ENCODE results near the gene ALDH4A1. TPM values are rescaled to one million over a fixed set of nuclear protein-coding genes. Genes with fewer than 3 reads are reported as not detected.
"Not testable (repeated sequence)": the region's sequence is repeated elsewhere in the genome, so short reads cannot be mapped to it uniquely, and the experiment has no call there.

Gene ALDH4A1
- total RNA-seq, 2 experiments from 2014 or later = 4.4 to 5.8 TPM

- ChIA-PET POLR2A (no interaction called here), CTCF (interaction anchor here (1.3 kb wide), 1 partner anchor 205 kb away, joined by 3 read pairs; no protein-coding TSS in a partner anchor)
- Mint-ChIP-seq H3K36me3 (ENCODE audit: low read depth) (no peaks in the 10 kb centered on the region), H3K27ac (no peak overlapping the region), H3K9me3 (ENCODE audit: low read depth) (no peaks in the 10 kb centered on the region), H3K4me1 (peaks cover 19% of the 10 kb centered on the region), H3K27me3 (no peaks in the 10 kb centered on the region), H3K4me3 (no peak overlapping the region)
- DNase-seq = no peak
- no peak for ATAC-seq
- intact Hi-C loops (cut with DNase I, micrococcal nuclease) = no loop called here
Measured at GRCh38 chr1:18898567-18898966, 3.8 kb downstream of the ALDH4A1 start.

DNA sequence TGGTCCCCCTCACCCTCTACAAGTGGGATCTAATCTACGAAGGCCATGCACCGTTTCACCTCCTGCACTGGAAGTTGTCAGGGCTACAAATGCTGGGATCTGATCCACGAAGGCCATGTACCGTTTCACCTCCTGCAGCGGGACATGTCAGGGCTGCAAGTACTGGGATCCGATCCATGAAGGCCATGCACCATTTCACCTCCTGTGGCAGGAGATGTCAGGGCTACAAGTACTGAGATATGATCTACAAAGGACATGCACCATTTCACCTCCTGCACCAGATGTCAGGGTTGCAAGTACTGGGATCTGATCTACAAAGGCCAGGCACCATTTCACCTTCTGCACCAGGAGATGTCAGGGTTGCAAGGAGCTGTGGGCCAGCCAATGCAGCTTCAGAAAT lies 7.0 kb downstream of the ALDH4A1 start:
- Mint-ChIP-seq H3K4me1 (peaks cover 3% of the 10 kb centered on the region), H3K36me3 (ENCODE audit: low read depth) (no peaks in the 10 kb centered on the region), H3K27me3 (no peaks in the 10 kb centered on the region), H3K27ac (no peak overlapping the region), H3K4me3 (no peak overlapping the region), H3K9me3 (ENCODE audit: low read depth) (no peaks in the 10 kb centered on the region)
- ATAC-seq (no peak), DNase-seq (no peak)
- POLR2A ChIA-PET = no interaction called here
- intact Hi-C loops (cut with DNase I, micrococcal nuclease) = no loop called here
- CTCF ChIA-PET = no interaction called here

DNA sequence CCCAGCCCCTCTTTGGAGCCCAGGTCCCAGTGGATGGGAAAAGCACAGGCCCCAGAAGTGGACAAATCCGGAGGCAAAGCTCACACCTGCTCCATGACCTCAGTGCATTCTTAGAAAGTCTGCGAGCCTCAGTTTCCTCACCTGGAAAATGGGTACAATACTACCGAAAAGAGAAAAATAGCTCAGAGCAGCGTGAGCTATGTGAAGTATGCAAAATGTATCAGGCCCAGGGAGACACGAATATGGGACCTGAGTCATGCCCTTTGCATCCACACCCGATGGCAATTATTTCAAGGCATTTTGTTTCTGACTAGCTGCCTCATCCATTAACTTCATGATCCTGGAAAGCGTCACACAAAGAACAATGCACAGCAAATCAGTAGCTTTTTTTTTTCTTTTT lies 9.2 kb downstream of the ALDH4A1 start:
- no peaks in the 10 kb centered on the region for H3K27me3 Mint-ChIP-seq
- no peak for ATAC-seq
- DNase-seq = no peak
- intact Hi-C loops (cut with DNase I, micrococcal nuclease) = no loop called here
- no peak overlapping the region for H3K27ac Mint-ChIP-seq
- no peak overlapping the region for H3K4me3 Mint-ChIP-seq
- no peaks in the 10 kb centered on the region for H3K4me1 Mint-ChIP-seq
- POLR2A ChIA-PET = interaction anchor here (0.5 kb wide), 1 partner anchor 118 kb away, joined by 3 read pairs; no protein-coding TSS in a partner anchor
- CTCF ChIA-PET = interaction anchor here (0.8 to 1.8 kb wide), 4 partner anchors 8 to 197 kb away, joined by 3 to 9 read pairs (median 4); no protein-coding TSS in a partner anchor
- no peaks in the 10 kb centered on the region for H3K9me3 Mint-ChIP-seq (ENCODE audit: low read depth)
- no peaks in the 10 kb centered on the region for H3K36me3 Mint-ChIP-seq (ENCODE audit: low read depth)

- H3K27me3 Mint-ChIP-seq; H3K9me3 Mint-ChIP-seq (ENCODE audit: low read depth); H3K4me1 Mint-ChIP-seq; CTCF ChIA-PET; ATAC-seq; H3K27ac Mint-ChIP-seq; DNase-seq; H3K36me3 Mint-ChIP-seq (ENCODE audit: low read depth); H3K4me3 Mint-ChIP-seq; intact Hi-C loops (cut with DNase I, micrococcal nuclease); POLR2A ChIA-PET: not testable (repeated sequence)
Measured at GRCh38 chr1:18891858-18892257, 10.5 kb downstream of the ALDH4A1 start.

DNA sequence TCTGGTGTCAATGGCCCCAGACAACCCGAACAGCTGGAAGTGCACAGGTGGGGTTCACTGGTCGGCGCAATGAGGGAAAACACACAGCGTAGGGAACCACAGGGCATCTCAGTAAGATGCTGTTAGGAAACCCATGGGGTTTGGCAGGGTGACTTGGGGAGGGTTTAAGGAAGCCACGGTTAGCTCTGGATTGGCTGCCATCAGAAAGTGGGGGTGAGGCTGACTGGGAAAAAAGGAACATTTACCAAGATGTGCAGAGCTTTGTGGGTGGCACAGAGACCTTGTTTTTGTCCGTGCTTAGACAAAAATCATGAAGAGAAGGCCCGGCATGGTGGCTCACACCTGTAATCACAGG lies 11.0 kb downstream of the ALDH4A1 start:
- Mint-ChIP-seq H3K4me3 (no peak overlapping the region), H3K27me3 (no peaks in the 10 kb centered on the region), H3K4me1 (no peaks in the 10 kb centered on the region), H3K27ac (no peak overlapping the region), H3K36me3 (ENCODE audit: low read depth) (no peaks in the 10 kb centered on the region), H3K9me3 (ENCODE audit: low read depth) (no peaks in the 10 kb centered on the region)
- DNase-seq (no peak), ATAC-seq (no peak)
- POLR2A ChIA-PET = no interaction called here
- intact Hi-C loops (cut with DNase I, micrococcal nuclease) = no loop called here
- CTCF ChIA-PET = no interaction called here

DNA sequence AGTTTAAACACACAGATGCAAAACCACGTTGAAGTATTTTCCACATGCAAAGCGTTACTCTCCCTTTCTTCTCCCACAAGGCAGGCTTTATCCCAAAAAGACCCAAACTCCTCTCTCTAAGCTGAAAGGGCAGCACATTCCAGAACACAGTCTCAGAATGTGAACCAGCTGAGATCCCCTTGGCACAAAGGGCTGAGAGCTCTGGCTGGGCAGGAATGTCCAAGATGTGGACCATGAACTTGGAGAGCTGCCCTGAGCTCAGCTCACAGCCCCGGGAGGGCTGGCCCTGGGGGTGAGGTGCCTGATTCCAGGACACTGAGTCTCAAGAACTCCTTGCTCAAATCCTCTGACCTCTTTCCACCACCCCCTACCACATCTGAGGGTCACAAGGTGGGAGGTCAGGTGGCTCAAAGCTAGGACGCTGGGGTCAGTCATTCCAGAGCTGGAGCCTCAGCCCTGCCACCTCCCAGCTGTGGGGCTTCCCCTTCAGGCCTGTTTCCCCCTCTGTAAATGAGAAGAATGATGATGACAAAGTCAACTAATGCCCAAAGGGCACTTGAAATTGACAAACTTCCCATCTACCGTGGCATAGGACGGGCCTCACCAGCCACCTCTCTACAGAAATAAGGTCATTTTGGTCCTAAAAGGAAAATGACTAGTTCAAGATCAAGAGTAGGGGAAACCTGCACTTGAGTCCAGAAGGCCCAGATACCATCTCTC lies 11.5 kb downstream of the ALDH4A1 start:
- Mint-ChIP-seq H3K9me3 (ENCODE audit: low read depth) (no peaks in the 10 kb centered on the region), H3K4me1 (no peaks in the 10 kb centered on the region), H3K4me3 (no peak overlapping the region), H3K27me3 (no peaks in the 10 kb centered on the region), H3K27ac (no peak overlapping the region), H3K36me3 (ENCODE audit: low read depth) (no peaks in the 10 kb centered on the region)
- intact Hi-C loops (cut with DNase I, micrococcal nuclease) = no loop called here
- ChIA-PET CTCF (no interaction called here), POLR2A (no interaction called here)
- ATAC-seq = no peak
- no peak for DNase-seq

GRCh38 chr1:18886003-18886335 lies 16.4 kb downstream of the ALDH4A1 start:
- no peak overlapping the region for H3K27ac Mint-ChIP-seq
- no peaks in the 10 kb centered on the region for H3K36me3 Mint-ChIP-seq (ENCODE audit: low read depth)
- DNase-seq (no peak), ATAC-seq (no peak)
- H3K4me1 Mint-ChIP-seq = no peaks in the 10 kb centered on the region
- ChIA-PET POLR2A (no interaction called here), CTCF (interaction anchor here (1.3 kb wide), 1 partner anchor 134 kb away, joined by 3 read pairs; no protein-coding TSS in a partner anchor)
- no peaks in the 10 kb centered on the region for H3K27me3 Mint-ChIP-seq
- intact Hi-C loops (cut with DNase I, micrococcal nuclease) = no loop called here
- no peak overlapping the region for H3K4me3 Mint-ChIP-seq
- no peaks in the 10 kb centered on the region for H3K9me3 Mint-ChIP-seq (ENCODE audit: low read depth)

DNA sequence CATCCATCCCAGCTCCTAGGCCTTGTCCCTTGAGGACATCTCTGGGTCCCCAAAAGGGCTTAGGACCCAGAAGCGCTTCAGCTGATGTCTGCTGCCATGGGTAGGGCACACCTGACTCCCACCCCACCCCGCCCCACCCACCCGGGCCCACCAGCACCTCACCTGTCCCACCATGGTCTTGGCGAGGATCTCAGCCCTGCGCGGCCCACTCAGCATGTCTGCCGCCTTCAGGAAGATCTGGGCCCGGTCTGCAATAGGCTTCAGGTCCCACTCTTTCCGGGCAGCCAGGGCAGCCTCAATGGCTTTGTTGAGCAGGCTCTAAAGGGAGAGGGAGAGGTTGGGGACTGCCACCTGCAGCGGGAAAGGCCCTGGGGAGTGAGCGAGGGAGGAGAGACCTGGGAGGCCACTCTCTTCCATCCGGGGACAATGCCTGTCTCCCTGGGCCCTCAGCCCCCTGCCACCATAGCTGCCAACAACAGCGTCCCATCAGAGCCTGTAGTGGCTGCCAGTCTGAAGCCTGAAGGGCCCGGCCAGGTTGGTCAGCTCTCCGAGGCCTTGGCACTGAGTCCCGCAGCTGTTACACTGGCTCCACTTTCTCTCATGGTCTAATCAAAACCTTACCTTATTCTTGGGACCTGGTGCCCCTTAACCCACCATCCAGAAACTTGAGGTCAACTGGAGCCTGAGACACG lies 16.9 kb downstream of the ALDH4A1 start:
- Mint-ChIP-seq H3K9me3 (ENCODE audit: low read depth) (no peaks in the 10 kb centered on the region), H3K27me3 (no peaks in the 10 kb centered on the region), H3K27ac (no peak overlapping the region), H3K36me3 (ENCODE audit: low read depth) (no peaks in the 10 kb centered on the region), H3K4me1 (no peaks in the 10 kb centered on the region), H3K4me3 (no peak overlapping the region)
- intact Hi-C loops (cut with DNase I, micrococcal nuclease) = no loop called here
- ChIA-PET CTCF (interaction anchor here (0.7 to 2.4 kb wide), 10 partner anchors 8 to 288 kb away, joined by 3 to 16 read pairs (median 4); no protein-coding TSS in a partner anchor), POLR2A (no interaction called here)
- DNase-seq (no peak), ATAC-seq (no peak)

DNA sequence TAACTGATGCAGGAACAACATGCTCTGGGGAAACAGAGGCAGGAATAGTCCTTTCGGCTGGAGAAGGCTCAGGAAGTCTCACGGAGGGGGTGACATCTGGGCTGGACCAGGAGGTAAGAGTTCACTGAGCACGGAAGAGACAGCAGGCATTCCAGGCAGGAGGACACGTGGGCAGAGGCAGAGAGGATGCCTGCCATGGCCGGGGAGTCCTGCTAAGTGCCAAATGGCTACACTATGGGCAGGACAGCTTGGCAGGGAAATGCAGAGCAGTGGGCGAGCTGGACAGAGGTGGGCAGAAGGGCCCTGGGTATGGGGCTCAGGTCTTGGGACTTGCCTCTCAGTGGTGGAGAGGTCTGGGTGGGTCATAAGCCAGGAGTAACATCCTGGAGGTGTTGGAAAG lies 17.6 kb downstream of the ALDH4A1 start:
- CTCF ChIA-PET = interaction anchor here (0.6 to 2.4 kb wide), 25 partner anchors 9 to 334 kb away, joined by 3 to 16 read pairs (median 4); no protein-coding TSS in a partner anchor
- Mint-ChIP-seq H3K4me1 (no peaks in the 10 kb centered on the region), H3K4me3 (no peak overlapping the region), H3K9me3 (ENCODE audit: low read depth) (no peaks in the 10 kb centered on the region), H3K27me3 (no peaks in the 10 kb centered on the region), H3K27ac (no peak overlapping the region), H3K36me3 (ENCODE audit: low read depth) (no peaks in the 10 kb centered on the region)
- ATAC-seq (no peak), DNase-seq (no peak)
- intact Hi-C loops (cut with DNase I, micrococcal nuclease) = loop anchor here (1.0 kb wide), 3 partner anchors 88 to 357 kb away; no protein-coding TSS in a partner anchor
- POLR2A ChIA-PET = interaction anchor here (0.6 to 0.8 kb wide), 2 partner anchors 190 to 366 kb away, joined by 3 to 12 read pairs; no protein-coding TSS in a partner anchor

DNA sequence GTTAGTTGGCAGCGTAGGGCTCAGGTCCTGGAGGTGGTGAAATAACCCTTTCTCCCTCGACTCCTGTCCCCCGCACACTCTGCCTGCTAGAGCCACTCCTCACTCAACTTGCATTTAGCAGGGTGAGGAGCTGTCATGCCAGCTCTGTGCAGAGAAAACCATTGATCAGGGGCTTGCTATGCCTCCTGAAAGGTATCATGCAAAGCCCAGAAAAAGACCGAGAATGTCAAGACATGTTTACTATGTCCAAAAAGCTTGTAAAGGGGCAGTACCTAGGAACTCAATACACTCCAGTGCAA lies 18.0 kb downstream of the ALDH4A1 start:
- H3K27ac Mint-ChIP-seq = no peak overlapping the region
- H3K4me1 Mint-ChIP-seq = no peaks in the 10 kb centered on the region
- H3K27me3 Mint-ChIP-seq = no peaks in the 10 kb centered on the region
- ChIA-PET POLR2A (interaction anchor here (0.6 to 0.8 kb wide), 2 partner anchors 190 to 366 kb away, joined by 3 to 12 read pairs; no protein-coding TSS in a partner anchor), CTCF (interaction anchor here (0.6 to 2.4 kb wide), 33 partner anchors 9 to 357 kb away, joined by 3 to 16 read pairs (median 4); no protein-coding TSS in a partner anchor)
- intact Hi-C loops (cut with DNase I, micrococcal nuclease) = loop anchor here (1.0 kb wide), 3 partner anchors 88 to 357 kb away; no protein-coding TSS in a partner anchor
- H3K36me3 Mint-ChIP-seq (ENCODE audit: low read depth) = no peaks in the 10 kb centered on the region
- H3K4me3 Mint-ChIP-seq = no peak overlapping the region
- no peaks in the 10 kb centered on the region for H3K9me3 Mint-ChIP-seq (ENCODE audit: low read depth)
- no peak for DNase-seq
- ATAC-seq = no peak

DNA sequence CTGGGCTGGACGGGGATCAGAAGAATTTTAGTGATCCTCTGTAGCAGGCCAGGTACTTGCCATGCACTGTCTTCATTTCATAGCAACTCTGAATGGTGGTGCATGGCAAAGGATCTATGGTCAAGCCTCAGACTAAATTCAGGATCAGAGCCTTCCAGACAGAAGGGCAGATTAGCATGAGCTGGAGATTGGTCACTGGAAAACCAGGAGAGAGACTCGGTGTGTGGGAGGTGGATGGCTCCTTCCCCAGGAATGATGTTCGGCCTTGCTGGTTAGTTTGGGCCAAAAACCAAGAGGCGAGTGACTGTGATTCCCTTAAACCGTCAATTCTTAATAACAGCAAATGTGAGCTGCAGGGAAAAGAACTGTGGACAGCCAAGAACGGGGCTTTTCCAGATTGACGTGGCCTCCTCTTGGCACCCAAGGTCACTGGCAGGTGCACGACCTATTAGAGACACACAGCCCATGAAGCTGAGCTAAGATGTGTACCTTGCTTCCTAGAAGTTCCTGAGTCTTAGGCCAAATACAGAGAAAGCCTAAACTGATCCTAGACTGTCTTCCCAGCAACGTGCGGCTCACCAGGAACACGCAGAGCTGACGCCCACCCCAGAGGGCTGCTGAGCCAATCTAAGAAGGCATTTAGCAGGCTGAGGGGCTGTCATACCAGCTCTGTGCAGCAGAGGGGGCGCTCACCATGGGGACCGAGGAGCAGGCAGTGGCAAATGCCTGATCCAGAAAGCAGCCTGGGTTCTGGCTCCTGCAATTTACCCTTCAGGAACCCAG lies 18.5 kb downstream of the ALDH4A1 start:
- CTCF ChIA-PET = interaction anchor here (0.6 to 2.4 kb wide), 34 partner anchors 9 to 760 kb away, joined by 3 to 16 read pairs (median 3); no protein-coding TSS in a partner anchor
- no peaks in the 10 kb centered on the region for H3K27me3 Mint-ChIP-seq
- no peaks in the 10 kb centered on the region for H3K4me1 Mint-ChIP-seq
- intact Hi-C loops (cut with DNase I, micrococcal nuclease) = loop anchor here (1.0 kb wide), 3 partner anchors 88 to 357 kb away; no protein-coding TSS in a partner anchor
- no peaks in the 10 kb centered on the region for H3K36me3 Mint-ChIP-seq (ENCODE audit: low read depth)
- POLR2A ChIA-PET = interaction anchor here (0.6 to 0.8 kb wide), 2 partner anchors 191 to 366 kb away, joined by 3 to 12 read pairs; no protein-coding TSS in a partner anchor
- DNase-seq (peak; percentile 85), ATAC-seq (peak; percentile 87)
- no peaks in the 10 kb centered on the region for H3K9me3 Mint-ChIP-seq (ENCODE audit: low read depth)
- H3K4me3 Mint-ChIP-seq = no peak overlapping the region
- H3K27ac Mint-ChIP-seq = no peak overlapping the region
